NCI-H524 (cell line): ENCODE measurements around the gene APOA1.
"Not testable (repeated sequence)": the region's sequence is repeated elsewhere in the genome, so short reads cannot be mapped to it uniquely, and the experiment has no call there.

Experiments
- DNase-seq, 2 experiments: peaks; one replicate each; lab custom pipeline; 2025; lab: John Stamatoyannopoulos, UW

APOA1 gene

GRCh38 chr11:116813781-116814471 is 23.5 kb downstream of the APOA1 start:
- no peak for DNase-seq

DNA sequence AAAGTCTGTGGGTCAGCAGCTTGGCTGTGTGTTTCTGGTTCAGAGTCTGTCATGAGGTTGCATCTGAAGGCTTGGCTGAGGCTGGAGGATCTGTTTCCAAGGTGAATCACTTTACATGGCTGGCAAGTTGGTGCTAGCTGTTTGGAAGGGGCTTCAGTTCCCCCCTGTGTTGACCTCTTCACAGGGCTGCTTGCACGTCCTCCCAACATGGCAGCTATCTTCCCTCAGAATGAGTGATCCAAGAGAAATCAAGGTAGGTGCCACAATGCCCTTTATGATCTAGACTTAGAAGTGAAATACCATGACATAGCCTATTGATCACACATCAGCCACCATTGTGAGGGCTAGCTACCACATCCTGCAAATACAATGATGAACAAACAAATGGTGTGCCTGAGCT is 24.3 kb downstream of the APOA1 start:
- no peak for DNase-seq

DNA sequence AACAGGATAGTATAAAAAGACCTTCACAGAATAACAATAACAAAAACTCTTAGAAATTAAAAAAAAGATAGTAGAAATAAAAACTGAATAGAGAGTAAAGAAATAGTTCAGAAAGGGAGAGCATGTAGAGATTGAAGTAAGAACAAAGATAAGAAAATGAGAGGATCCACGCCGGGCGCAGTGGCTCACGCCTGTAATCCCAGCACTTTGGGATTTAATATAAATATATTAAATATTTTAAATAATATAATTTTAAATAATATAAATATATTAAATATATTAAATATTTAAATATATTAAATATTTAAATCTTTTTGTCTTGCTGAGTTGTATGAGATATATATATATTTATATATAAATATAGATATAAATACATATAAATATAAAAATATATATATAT is 25.3 kb downstream of the APOA1 start:
- DNase-seq, result no peak

- no peak for DNase-seq
These were observed 26.2 kb downstream of the APOA1 start for GRCh38 chr11:116811194-116811593.

DNA sequence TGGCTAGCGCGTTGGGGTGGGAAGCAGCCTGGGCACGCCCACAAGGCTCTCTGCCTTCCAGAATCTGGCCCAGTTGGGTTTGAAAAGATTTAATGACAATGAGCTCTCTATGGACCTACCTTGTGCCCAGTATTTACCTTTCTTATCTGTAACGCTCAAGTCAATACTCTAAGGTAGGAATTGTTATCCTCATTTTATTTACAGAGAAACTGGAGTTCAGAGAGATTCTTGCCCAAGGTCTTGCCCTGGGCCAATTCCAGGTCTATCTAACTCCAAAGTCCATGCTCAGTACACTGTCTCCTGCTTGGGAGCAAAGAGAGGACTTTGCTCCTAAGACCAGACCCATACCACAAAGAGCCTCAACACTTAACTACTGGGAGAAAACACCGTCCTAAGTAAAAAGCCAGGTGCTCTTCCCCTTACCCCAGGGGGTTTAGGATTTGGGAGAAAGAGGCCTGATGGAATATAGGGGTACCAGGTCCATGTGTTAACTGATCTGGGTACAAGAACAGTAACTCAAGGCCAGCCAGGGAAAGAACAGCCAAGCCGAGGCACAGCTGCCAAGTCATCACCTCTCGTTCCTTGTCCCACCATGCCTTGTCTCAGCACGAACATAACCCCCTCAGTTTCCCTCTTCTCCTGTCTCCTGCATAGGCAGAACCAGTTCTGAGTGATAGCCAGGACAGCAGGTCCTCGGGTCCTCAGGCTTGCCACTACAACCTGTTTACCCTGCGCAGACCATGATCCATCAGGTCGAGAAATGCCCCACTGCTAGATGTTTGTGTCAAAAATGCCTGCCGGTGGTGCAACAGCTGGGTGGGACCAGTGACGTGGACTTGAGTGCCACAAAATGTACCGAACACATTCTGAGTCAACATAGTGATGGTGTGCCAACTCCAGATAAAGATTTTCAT is 28.9 kb downstream of the APOA1 start:
- DNase-seq, result no peak

DNA sequence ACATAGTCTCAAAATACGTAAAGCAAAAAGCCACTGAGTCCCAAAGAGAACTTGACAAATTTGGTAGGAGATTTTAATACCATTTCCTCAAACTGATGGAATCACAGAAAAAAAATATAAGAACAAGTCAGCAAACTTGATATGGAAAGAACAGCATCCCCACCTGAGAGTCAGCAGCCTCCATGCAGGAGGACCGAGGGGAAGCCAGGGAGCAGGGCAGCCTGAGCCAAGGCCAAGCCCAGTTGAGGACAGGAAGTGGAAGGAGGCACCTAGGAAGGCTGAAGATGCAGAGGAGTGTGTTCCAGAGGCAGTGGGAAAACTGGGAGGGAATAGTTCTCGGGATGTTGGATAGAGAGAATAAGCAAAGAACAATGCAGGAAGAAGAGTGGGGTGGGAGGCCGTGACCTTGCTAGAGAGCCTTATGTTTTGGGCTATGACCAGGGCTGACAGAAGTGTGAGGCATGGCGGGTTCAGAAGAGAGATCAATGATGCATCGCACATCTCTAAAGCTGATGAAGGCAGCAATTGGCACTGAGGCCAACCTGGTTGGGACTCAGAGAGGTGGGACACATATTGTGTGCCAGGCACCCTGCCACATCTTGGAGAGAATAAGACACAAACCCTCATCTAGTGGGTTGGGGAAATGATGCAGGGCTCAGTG is 29.7 kb downstream of the APOA1 start:
- DNase-seq, result no peak

- no peak for DNase-seq
These were observed 33.4 kb downstream of the APOA1 start for GRCh38 chr11:116804001-116804400.

- not testable (repeated sequence) for DNase-seq
These were observed 35.8 kb downstream of the APOA1 start for GRCh38 chr11:116801662-116802061.

- DNase-seq, result no peak
These were observed 36.8 kb downstream of the APOA1 start for GRCh38 chr11:116800610-116801009.

GRCh38 chr11:116798368-116798767 is 39.1 kb downstream of the APOA1 start:
- no peak for DNase-seq

GRCh38 chr11:116797816-116798215 is 39.6 kb downstream of the APOA1 start:
- DNase-seq, result no peak

DNA sequence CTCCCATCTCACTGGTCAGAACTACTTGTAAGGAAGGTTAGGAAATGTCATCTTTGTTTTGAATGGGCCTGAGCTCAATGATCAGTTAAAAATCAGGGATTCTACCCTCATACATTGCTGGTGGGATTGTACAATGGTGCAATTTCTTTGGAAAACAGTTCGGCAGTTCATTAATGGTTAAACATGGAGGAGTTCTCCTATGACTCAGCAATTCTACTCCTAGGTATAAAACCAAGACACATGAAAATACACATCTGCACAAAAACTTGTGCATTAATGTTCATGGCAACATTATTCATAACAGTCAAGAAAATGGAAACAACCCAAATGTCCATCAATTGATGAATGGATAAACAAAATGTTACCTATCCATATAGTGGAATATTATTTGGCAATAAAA is 40.9 kb downstream of the APOA1 start:
- no peak for DNase-seq

DNA sequence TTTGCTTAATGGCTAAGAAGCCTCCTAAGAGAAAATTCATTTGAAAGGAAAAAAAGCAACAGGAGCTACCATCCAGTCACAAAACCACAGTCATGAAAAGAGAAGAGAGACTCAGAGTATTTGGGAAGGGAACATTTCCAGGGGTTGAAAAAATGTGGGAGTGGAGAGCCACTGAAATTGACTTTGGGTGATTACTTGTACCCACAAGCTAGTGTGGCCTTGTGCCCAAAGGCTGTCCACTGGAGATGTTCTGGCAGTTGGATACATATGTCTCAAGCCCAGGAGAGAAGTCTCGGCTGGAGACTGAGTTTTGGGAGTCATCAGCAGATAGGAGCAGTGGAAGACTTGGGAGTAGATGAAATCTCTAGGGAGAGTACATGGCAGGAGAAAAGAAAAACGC is 42.6 kb downstream of the APOA1 start:
- DNase-seq, result no peak

- no peak for DNase-seq
These were observed 43.7 kb downstream of the APOA1 start for GRCh38 chr11:116793772-116794097.

DNA sequence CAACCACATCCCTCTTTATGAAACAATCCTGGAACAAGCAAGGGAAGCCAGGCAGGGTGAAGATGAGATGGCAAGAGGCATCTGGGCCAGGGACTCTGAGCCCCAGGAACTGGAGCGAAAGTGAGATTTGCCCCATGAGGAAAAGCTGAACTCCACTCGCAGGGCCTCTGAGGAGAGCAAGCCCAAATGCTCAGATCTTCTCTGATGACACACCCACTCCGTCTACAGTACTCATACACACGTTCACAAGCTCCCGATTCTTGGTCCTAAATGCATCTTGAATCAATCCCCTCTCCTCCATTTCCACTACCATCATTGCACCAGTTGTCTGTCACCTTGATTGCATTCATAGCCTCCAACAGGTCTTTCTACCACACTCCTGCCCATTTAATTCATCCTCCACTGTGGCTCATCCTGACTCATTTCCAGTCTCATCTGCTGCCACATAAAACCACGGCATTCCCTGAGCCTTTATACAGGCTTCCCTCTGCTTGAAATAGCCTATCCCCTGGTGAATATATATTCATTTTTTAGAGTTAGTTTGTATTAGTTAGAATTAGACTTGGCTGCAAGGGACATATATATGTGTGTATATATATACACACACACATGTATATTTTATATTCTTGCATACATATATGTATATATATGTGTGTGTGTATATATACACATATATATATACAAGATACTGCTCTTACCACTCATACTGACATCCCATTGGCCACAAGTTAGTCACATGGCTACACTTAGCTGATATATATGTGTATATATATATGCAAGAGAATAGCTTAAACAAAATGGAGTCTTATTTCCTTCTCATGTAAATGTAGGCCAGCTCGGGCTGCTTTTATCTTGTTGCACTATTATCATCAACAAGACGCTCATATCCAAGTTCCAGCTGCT is 44.3 kb downstream of the APOA1 start:
- no peak for DNase-seq

DNA sequence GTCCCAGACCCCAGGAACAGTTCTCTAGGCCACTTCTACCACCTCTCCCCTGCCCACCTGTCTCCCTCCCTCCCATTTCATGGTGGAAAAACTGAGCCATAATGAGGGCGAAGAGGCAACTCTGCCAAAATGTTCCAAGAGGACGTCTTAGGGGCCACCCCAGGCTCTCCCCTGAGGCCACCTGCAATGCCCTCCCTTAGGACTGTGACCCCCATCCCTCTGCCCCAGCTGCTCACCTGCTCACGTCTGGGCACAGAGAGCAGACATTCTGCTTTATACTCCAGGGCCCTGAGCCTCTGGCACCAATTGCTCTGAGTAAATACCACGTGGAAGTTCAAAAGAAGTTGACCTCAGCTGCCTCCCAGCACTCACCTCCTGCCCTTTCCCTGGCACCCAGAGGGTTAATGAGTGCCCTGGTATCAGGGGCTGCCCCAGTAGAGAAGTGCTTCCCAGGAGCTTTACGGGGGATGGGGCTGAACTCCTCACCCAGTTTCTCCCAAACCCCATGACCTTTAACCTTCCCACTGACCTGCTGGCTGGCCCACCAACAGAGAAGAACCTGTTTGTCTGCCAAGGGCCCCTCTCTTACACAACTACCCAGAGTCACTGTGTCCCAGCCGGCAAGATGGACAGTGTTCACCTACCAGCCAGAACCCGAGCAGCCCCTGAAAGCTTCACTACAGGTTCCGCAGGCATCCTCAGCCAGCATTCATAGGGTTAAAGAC is 45.1 kb downstream of the APOA1 start:
- no peak for DNase-seq

DNA sequence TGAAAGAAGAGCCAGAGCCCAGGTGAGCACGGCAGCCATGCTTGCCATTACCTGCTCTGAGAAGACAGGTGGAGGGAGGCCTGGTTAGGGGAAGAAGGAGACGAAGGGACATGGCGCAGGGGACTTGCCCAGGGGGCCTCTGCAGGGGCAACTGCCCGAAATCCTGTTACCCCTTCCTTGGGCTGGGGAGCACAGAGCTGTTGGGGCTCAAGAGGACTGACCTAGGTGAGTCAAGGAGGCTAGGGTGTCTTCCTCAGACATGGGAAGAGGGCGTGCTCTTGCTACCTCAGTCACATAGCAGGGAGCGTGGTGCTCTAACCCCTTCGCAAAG is 45.6 kb downstream of the APOA1 start, which contains the start of gene APOA5:
Gene APOA5, minus strand, starts transcription at position 67 of the 331 bp plus-strand sequence. Its CDS starts 19 bp downstream, at position 48.
- DNase-seq, result no peak

DNA sequence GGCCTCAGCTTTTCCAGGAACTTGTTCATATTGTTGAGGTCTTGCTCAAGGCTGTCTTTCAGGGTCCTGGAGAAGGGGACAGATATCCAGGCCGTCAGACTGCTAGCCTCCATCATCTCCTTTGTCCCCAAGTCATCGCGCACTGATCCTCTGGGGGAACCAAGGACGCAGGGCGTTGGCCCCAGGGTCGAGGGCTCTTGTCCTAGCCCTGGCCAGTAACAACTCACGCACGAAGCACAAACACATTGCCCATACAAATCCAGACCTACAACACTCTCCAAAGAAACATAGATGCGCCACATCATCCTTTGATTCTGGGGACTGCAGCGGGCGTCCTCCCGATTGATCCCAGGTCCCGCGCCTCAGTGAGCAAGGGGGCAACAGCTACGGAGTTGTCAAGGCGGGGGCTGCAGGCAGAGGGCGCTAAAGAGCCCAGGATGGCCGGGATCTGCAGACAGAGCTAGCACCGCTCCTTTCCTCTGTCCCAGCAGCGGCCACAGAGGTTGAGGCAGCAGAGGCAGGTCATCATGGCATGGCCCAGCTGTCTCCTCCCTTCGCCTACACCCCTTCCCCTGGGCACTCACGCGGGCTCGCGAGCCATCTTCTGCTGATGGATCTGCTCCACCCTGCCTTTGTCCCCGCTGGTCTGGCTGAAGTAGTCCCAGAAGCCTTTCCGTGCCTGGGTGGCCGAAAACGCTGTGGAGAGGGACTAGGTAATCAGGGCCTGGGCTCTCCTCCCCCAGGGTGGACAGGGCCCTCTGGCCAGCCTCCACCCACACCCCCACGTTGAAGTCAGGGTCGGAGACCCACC is 46.2 kb downstream of the APOA1 start:
- peak; percentile 1 to 48 for DNase-seq

- no peak for DNase-seq
These were observed 47.0 kb downstream of the APOA1 start for GRCh38 chr11:116790167-116791001.
